Activated naive CD8-positive, alpha-beta T cell (primary cell): Measurements from ENCODE around the gene FBXW4.
"Not testable (repeated sequence)": the region's sequence is repeated elsewhere in the genome, so short reads cannot be mapped to it uniquely, and the experiment has no call there.

Source experiments
- H3K27ac Mint-ChIP-seq: one replicate; pipeline ENCODE4 v1.8.0; 2021; ENCODE audit warnings: mixed read lengths
- H3K27me3 Mint-ChIP-seq: one replicate; pipeline ENCODE4 v1.8.0; 2021; ENCODE audit warnings: mixed read lengths
- H3K36me3 Mint-ChIP-seq: one replicate; pipeline ENCODE4 v1.8.0; 2021; ENCODE audit warnings: mixed read lengths
- H3K4me1 Mint-ChIP-seq: one replicate; pipeline ENCODE4 v1.8.0; 2021; ENCODE audit warnings: low read depth, mixed read lengths
- H3K4me3 Mint-ChIP-seq: one replicate; pipeline ENCODE4 v1.8.0; 2021; ENCODE audit warnings: mild to moderate bottlenecking, mixed read lengths
- H3K9me3 Mint-ChIP-seq: one replicate; pipeline ENCODE4 v1.8.0; 2021; ENCODE audit warnings: low read depth, mixed read lengths

The FBXW4 gene

DNA sequence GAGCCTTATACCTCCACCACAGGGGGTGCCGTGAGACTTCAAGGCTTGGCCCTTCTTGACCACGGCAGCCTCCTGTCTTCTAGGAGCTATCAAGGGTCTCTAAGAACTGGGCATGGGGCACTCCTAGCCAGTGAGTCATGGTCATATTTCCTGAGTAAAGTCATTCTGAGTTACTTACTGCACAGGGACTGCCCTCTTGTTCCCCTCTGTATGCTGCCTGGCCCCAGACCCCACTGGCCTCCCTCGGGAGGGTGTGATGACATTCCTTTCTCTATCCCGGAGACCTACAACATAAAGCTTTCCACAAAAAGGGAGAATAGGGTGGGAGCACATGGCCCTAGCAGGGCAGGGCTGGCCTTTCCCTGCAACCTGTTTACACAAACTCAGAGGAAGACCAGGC is 85.5 kb downstream of the FBXW4 start:
- no peaks in the 10 kb centered on the region for H3K9me3 Mint-ChIP-seq
- peak overlapping the region; percentile 54 for H3K27ac Mint-ChIP-seq
- no peaks in the 10 kb centered on the region for H3K36me3 Mint-ChIP-seq
- peaks cover 3% of the 10 kb centered on the region for H3K4me1 Mint-ChIP-seq
- H3K27me3 Mint-ChIP-seq, result no peaks in the 10 kb centered on the region
- H3K4me3 Mint-ChIP-seq, result no peak overlapping the region

- no peaks in the 10 kb centered on the region for H3K36me3 Mint-ChIP-seq
- H3K4me3 Mint-ChIP-seq, result no peak overlapping the region
- no peaks in the 10 kb centered on the region for H3K9me3 Mint-ChIP-seq
- no peaks in the 10 kb centered on the region for H3K27me3 Mint-ChIP-seq
- peak overlapping the region; percentile 41 for H3K27ac Mint-ChIP-seq
- H3K4me1 Mint-ChIP-seq, result peaks cover 3% of the 10 kb centered on the region
Observed at GRCh38 chr10:101607124-101607523, 87.8 kb downstream of the FBXW4 start.

GRCh38 chr10:101602761-101603398 is 92.1 kb downstream of the FBXW4 start:
- no peaks in the 10 kb centered on the region for H3K36me3 Mint-ChIP-seq

DNA sequence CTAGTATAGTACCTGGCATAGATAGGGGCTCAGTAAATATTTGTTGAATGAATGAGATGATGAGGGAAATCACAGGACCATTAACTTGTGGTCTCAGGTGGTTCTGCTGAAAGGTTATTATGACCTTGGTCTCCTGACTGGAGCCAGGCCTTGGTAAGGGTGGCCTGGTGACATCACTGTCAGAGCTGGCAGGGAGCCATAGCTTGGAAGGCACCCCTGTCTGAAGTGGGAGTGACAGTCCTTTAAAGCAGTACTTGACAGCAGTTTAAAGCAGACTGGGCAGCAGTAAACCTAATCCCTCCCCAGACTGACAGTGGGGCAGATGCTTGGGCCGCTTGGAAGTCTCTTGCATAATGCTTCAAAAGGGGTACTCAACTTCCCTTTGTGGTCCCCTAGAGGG is 93.4 kb downstream of the FBXW4 start:
- Mint-ChIP-seq H3K4me1 (no peaks in the 10 kb centered on the region), H3K27me3 (no peaks in the 10 kb centered on the region), H3K27ac (no peak overlapping the region), H3K9me3 (no peaks in the 10 kb centered on the region), H3K4me3 (no peak overlapping the region), H3K36me3 (no peaks in the 10 kb centered on the region)

More at GRCh38 chr10:101602761-101603398, 92.1 kb downstream of the FBXW4 start:
- peak overlapping the region; percentile 11 for H3K27ac Mint-ChIP-seq
- no peaks in the 10 kb centered on the region for H3K9me3 Mint-ChIP-seq
- H3K4me1 Mint-ChIP-seq, result no peaks in the 10 kb centered on the region
- no peaks in the 10 kb centered on the region for H3K27me3 Mint-ChIP-seq
- H3K4me3 Mint-ChIP-seq, result no peak overlapping the region

GRCh38 chr10:101597091-101597900 is 97.7 kb downstream of the FBXW4 start:
- no peaks in the 10 kb centered on the region for H3K36me3 Mint-ChIP-seq
- H3K4me1 Mint-ChIP-seq, result no peaks in the 10 kb centered on the region
- H3K9me3 Mint-ChIP-seq, result no peaks in the 10 kb centered on the region
- H3K27ac Mint-ChIP-seq, result no peak overlapping the region
- no peak overlapping the region for H3K4me3 Mint-ChIP-seq
- no peaks in the 10 kb centered on the region for H3K27me3 Mint-ChIP-seq

GRCh38 chr10:101595591-101596433 is 99.2 kb downstream of the FBXW4 start:
- no peaks in the 10 kb centered on the region for H3K36me3 Mint-ChIP-seq
- no peak overlapping the region for H3K4me3 Mint-ChIP-seq
- no peaks in the 10 kb centered on the region for H3K9me3 Mint-ChIP-seq
- no peak overlapping the region for H3K27ac Mint-ChIP-seq
- no peaks in the 10 kb centered on the region for H3K4me1 Mint-ChIP-seq
- no peaks in the 10 kb centered on the region for H3K27me3 Mint-ChIP-seq

DNA sequence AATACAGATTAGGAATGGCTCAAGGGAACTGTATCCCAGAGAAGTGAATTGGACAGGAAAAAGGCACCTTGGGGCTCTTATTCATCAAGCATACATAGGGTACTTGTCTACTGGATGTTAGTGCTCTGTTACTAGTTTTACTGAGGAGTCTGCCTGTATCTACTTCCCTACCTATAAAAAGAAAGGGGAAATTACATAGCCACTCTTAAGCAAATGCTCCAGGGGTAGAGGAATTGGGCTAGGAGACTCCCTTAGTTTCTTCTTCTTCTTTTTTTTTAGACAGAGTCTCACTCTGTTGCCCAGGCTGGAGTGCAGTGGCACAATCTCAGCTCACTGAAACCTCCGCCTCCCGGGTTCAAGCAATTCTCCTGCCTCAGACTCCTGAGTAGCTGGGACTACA is 101.6 kb downstream of the FBXW4 start:
- not testable (repeated sequence) for H3K9me3 Mint-ChIP-seq, H3K36me3 Mint-ChIP-seq, H3K4me3 Mint-ChIP-seq, H3K4me1 Mint-ChIP-seq, H3K27ac Mint-ChIP-seq, H3K27me3 Mint-ChIP-seq

- Mint-ChIP-seq H3K36me3 (peaks cover 2% of the 10 kb centered on the region), H3K4me1 (peaks cover 17% of the 10 kb centered on the region), H3K27ac (no peak overlapping the region), H3K27me3 (no peaks in the 10 kb centered on the region), H3K9me3 (no peaks in the 10 kb centered on the region), H3K4me3 (peak overlapping the region; percentile 92)
Observed at GRCh38 chr10:101588879-101589278, 106.1 kb downstream of the FBXW4 start.

DNA sequence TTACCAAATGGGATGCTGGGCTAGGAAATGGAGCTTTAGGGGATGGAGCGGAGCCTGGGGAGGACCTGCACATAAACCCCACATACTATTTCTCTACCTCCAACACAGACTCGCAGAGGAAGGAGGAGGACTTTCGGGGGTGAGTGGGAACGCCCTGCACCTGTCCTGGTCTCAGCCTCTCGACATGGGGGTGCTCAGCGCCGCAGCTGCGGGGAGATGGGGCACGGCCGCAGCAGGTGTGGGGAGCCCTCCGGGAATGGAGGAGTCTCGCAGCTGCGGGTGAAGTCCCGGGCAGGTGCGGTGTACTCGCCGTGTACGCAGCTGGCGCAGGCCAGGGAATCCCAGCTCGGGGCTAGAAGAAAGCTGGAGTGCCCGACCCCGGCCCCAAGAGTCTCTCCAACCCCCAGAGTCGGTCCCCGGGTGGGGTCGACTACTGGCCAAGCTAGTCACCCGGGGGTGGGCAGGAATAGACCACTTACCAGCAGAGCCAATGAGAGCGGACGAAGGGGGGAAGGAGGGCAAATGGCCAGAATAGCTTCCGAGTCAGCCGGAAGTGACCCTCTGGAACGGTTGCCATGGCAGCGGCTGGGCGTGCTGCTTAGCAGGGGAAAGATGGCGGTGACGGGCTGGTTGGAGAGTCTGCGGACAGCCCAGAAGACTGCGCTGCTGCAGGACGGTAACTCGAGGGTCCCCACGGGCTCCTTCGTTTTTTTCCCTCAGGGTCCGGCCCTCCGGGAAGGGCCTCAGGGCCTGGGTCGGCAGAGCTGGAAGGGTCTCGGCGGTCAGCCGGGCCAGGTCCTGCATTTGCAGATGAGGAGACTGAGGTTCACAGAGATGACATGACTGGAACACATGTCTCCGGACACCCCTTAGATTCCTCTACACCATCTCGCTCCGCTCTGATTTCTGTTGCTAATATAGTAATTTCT is 107.0 kb downstream of the FBXW4 start, which contains the start of the genes DPCD and POLL:
Gene DPCD, plus strand, starts transcription at position 597 of the 929 bp plus-strand sequence. Its CDS starts 16 bp downstream, at position 613.
Gene POLL, minus strand, starts transcription at position 533 of the 929 bp plus-strand sequence. CDS start 897 bp downstream, outside the sequence.
- Mint-ChIP-seq H3K4me1 (peaks cover 19% of the 10 kb centered on the region), H3K9me3 (no peaks in the 10 kb centered on the region), H3K27ac (peak within 1 kb of the TSS; percentile 73), H3K27me3 (no peaks in the 10 kb centered on the region), H3K4me3 (peak within 1 kb of the TSS; percentile 92), H3K36me3 (peaks cover 2% of the 10 kb centered on the region)

DNA sequence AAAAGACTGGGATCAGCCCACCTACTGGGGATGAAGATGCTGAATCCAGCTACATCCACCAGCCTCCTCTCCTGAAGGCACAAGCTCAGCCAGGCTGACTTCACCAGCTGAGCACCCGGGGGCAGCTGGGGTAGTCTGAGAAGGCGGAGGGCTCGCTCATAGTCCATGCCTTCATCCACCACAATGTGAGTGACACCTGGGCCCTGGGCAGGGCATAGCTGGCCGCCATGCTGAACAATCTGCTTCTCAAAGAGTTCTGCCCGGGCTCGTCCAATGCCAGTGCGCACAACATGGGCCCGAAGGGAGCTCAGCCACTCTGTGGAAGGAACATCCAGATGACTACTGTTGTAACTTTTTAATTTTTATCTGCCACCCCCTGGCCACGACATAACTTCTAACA is 109.1 kb downstream of the FBXW4 start:
- Mint-ChIP-seq H3K27ac (no peak overlapping the region), H3K9me3 (no peaks in the 10 kb centered on the region), H3K4me1 (peaks cover 19% of the 10 kb centered on the region), H3K27me3 (no peaks in the 10 kb centered on the region), H3K4me3 (peak overlapping the region; percentile 59), H3K36me3 (peaks cover 2% of the 10 kb centered on the region)

- Mint-ChIP-seq H3K27me3 (no peaks in the 10 kb centered on the region), H3K4me1 (peaks cover 2% of the 10 kb centered on the region), H3K36me3 (peaks cover 2% of the 10 kb centered on the region), H3K4me3 (no peak overlapping the region), H3K9me3 (no peaks in the 10 kb centered on the region), H3K27ac (no peak overlapping the region)
Observed at GRCh38 chr10:101580486-101581399, 114.2 kb downstream of the FBXW4 start.

GRCh38 chr10:101579516-101579870 is 115.5 kb downstream of the FBXW4 start:
- Mint-ChIP-seq H3K9me3 (no peaks in the 10 kb centered on the region), H3K27ac (no peak overlapping the region), H3K4me1 (peaks cover 2% of the 10 kb centered on the region), H3K27me3 (no peaks in the 10 kb centered on the region), H3K4me3 (no peak overlapping the region), H3K36me3 (peaks cover 2% of the 10 kb centered on the region)

DNA sequence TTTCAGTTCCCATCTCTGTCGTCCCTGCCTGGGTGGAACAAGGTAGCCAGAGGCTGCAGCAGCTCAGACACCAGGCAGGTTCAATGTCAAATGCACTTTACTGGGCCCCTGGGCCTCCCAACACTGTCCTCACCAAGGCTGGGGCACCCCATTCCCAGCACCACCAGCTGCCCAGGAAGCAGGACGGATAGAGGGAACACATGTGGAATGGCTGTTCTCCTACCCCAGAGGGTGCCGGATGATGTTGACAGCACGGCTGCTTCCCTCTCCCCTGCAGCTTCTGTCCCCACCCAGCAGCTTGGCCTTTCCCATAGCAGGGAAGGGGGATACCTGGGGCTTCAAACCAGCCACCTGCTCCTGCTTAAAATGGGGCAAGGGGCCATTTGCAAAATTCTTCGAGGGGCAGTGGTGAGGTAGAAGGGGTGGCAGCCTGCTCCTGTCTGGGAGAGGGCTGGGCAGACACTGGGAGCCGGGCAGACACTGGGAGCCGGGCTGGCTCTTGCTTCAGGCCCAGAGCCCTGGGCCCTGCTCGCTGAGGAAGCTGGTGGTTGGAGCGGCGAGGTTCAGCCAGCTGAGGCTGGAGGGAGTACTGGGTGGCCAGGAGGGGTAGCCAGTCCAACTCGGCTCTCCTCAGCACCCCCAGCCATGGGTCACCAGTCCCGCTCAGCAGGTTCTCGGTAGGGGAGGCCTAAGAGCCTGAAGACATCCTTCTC is 116.0 kb downstream of the FBXW4 start:
- Mint-ChIP-seq H3K9me3 (no peaks in the 10 kb centered on the region), H3K27me3 (no peaks in the 10 kb centered on the region), H3K4me3 (no peak overlapping the region), H3K4me1 (peaks cover 2% of the 10 kb centered on the region), H3K27ac (peak overlapping the region; percentile 2), H3K36me3 (peaks cover 1% of the 10 kb centered on the region)
